Measurements from ENCODE around the gene PRSS22. TPM values are rescaled to one million over a fixed set of nuclear protein-coding genes. Genes with fewer than 3 reads are reported as not detected.

The PRSS22 gene
- total and polyA plus RNA-seq, 10 of the 15 experiments (the other 5 are each of a cell fraction or from before 2014, with no cell fraction given), result not detected

GRCh38 chr16:2905241-2905987 is 47.4 kb upstream of the PRSS22 start (continued):
- 0 out of 2 replicates have a peak, but pooled peaks have one; percentile 55 for TF ChIP-seq RB1 (IDR thresholded peaks at IDR 0.05; ENCODE audit: borderline replicate concordance)
- TF ChIP-seq, protein P1, sequence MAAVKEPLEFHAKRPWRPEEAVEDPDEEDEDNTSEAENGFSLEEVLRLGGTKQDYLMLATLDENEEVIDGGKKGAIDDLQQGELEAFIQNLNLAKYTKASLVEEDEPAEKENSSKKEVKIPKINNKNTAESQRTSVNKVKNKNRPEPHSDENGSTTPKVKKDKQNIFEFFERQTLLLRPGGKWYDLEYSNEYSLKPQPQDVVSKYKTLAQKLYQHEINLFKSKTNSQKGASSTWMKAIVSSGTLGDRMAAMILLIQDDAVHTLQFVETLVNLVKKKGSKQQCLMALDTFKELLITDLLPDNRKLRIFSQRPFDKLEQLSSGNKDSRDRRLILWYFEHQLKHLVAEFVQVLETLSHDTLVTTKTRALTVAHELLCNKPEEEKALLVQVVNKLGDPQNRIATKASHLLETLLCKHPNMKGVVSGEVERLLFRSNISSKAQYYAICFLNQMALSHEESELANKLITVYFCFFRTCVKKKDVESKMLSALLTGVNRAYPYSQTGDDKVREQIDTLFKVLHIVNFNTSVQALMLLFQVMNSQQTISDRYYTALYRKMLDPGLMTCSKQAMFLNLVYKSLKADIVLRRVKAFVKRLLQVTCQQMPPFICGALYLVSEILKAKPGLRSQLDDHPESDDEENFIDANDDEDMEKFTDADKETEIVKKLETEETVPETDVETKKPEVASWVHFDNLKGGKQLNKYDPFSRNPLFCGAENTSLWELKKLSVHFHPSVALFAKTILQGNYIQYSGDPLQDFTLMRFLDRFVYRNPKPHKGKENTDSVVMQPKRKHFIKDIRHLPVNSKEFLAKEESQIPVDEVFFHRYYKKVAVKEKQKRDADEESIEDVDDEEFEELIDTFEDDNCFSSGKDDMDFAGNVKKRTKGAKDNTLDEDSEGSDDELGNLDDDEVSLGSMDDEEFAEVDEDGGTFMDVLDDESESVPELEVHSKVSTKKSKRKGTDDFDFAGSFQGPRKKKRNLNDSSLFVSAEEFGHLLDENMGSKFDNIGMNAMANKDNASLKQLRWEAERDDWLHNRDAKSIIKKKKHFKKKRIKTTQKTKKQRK (IDR thresholded peaks at IDR 0.05; ENCODE audit: low read depth, low read length), result peak; percentile 42; the same call in 1 of the 2 replicates
- TF ChIP-seq CBFB (IDR thresholded peaks at IDR 0.05; ENCODE audit: low read depth), result 0 out of 2 replicates have a peak, but pooled peaks have one; percentile 37
- peak; percentile 56 for TF ChIP-seq NKRF (conservative IDR thresholded peaks at IDR 0.05)
- TF ChIP-seq ZNF217 (IDR thresholded peaks at IDR 0.05), result no peak
- peak; percentile 74; the same call in 1 of the 2 replicates for TF ChIP-seq SMAD5 (IDR thresholded peaks at IDR 0.05; ENCODE audit: low read depth)
- no peak for TF ChIP-seq CREM (IDR thresholded peaks at IDR 0.05; ENCODE audit: low read depth)
- peak; percentile 88 for TF ChIP-seq POLR2AphosphoS5 (IDR thresholded peaks at IDR 0.05; ENCODE audit: low read length)
- TF ChIP-seq MTA2 (IDR thresholded peaks at IDR 0.05; ENCODE audit: low read depth), result no peak
- TF ChIP-seq SP1 (IDR thresholded peaks at IDR 0.05; ENCODE audit: low read depth, low read length), result peak; percentile 92
- peak; percentile 89 for TF ChIP-seq NFYB (IDR thresholded peaks at IDR 0.05; ENCODE audit: insufficient read depth, low read depth, low read length)
- peak; percentile 56 for TF ChIP-seq CHD2 (IDR thresholded peaks at IDR 0.05; ENCODE audit: borderline replicate concordance, low read depth, low read length)
- TF ChIP-seq FOS (IDR thresholded peaks at IDR 0.05; ENCODE audit: borderline replicate concordance, extremely low read depth, insufficient read length), result peak; percentile 72
- peak; percentile 26; the same call in 1 of the 2 replicates for TF ChIP-seq CREB1 (IDR thresholded peaks at IDR 0.05; ENCODE audit: low read depth)
- TF ChIP-seq POLR2A (IDR thresholded peaks at IDR 0.05; ENCODE audit: low read depth, low read length), result peak; percentile 94
- TF ChIP-seq, protein P2, sequence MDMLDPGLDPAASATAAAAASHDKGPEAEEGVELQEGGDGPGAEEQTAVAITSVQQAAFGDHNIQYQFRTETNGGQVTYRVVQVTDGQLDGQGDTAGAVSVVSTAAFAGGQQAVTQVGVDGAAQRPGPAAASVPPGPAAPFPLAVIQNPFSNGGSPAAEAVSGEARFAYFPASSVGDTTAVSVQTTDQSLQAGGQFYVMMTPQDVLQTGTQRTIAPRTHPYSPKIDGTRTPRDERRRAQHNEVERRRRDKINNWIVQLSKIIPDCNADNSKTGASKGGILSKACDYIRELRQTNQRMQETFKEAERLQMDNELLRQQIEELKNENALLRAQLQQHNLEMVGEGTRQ (IDR thresholded peaks at IDR 0.05; ENCODE audit: borderline replicate concordance, low read depth, low read length), result no peak
- 0 out of 4 replicates have a peak, but pooled peaks of 1 of the 2 experiments have one; percentile 4 for TF ChIP-seq SRF (IDR thresholded peaks at IDR 0.05; ENCODE audit: low read depth in 2 of 2, low read length in 2 of 2)
- TF ChIP-seq, protein P3, sequence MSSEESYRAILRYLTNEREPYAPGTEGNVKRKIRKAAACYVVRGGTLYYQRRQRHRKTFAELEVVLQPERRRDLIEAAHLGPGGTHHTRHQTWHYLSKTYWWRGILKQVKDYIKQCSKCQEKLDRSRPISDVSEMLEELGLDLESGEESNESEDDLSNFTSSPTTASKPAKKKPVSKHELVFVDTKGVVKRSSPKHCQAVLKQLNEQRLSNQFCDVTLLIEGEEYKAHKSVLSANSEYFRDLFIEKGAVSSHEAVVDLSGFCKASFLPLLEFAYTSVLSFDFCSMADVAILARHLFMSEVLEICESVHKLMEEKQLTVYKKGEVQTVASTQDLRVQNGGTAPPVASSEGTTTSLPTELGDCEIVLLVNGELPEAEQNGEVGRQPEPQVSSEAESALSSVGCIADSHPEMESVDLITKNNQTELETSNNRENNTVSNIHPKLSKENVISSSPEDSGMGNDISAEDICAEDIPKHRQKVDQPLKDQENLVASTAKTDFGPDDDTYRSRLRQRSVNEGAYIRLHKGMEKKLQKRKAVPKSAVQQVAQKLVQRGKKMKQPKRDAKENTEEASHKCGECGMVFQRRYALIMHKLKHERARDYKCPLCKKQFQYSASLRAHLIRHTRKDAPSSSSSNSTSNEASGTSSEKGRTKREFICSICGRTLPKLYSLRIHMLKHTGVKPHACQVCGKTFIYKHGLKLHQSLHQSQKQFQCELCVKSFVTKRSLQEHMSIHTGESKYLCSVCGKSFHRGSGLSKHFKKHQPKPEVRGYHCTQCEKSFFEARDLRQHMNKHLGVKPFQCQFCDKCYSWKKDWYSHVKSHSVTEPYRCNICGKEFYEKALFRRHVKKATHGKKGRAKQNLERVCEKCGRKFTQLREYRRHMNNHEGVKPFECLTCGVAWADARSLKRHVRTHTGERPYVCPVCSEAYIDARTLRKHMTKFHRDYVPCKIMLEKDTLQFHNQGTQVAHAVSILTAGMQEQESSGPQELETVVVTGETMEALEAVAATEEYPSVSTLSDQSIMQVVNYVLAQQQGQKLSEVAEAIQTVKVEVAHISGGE (CRISPR knock-in tag; IDR thresholded peaks at IDR 0.05), result no peak

Measured in GM12878 (cell line).